AG10803 (cell line): ENCODE data around the gene ZNF610.
"Not testable (repeated sequence)": the region's sequence is repeated elsewhere in the genome, so short reads cannot be mapped to it uniquely, and the experiment has no call there.

Source experiments
- DNase-seq: peaks from one replicate; pipeline ENCODE4 v3.0.0; 2010; ENCODE audit warnings: low read depth
- H3K4me3 ChIP-seq: 2 replicates; pipeline ENCODE4 v1.5.1; 2011; ENCODE audit warnings: mild to moderate bottlenecking, low read length, control low read depth
- TF ChIP-seq, protein P1 (sequence below): conservative IDR thresholded peaks from 2 replicates; pipeline ENCODE4 v1.5.1; 2011; ENCODE audit warnings: mild to moderate bottlenecking, low read length, control low read depth, inconsistent platforms

Gene ZNF610

DNA sequence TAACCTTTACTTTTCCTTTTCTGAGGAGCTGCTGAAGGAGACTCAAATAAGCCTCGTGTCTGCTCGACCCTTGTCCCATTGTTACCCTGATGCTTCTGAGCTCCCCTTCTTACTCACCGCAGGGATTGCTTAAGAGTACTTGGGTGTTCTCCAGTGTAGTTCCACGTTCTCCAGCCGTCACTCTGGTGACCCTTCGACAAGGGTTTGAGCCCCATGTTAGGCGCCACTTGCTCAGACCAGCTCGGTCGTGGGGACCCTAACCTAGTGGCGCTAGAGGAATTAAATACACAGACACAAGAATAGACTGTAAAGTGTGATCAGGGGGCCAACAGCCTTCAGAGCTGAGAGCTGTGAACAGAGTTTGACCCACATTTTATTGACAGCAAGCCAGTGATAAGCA is 28.8 kb upstream of the ZNF610 start:
- peak; percentile 12 for DNase-seq
- H3K4me3 ChIP-seq, result no peak overlapping the region
- TF ChIP-seq, protein P1, sequence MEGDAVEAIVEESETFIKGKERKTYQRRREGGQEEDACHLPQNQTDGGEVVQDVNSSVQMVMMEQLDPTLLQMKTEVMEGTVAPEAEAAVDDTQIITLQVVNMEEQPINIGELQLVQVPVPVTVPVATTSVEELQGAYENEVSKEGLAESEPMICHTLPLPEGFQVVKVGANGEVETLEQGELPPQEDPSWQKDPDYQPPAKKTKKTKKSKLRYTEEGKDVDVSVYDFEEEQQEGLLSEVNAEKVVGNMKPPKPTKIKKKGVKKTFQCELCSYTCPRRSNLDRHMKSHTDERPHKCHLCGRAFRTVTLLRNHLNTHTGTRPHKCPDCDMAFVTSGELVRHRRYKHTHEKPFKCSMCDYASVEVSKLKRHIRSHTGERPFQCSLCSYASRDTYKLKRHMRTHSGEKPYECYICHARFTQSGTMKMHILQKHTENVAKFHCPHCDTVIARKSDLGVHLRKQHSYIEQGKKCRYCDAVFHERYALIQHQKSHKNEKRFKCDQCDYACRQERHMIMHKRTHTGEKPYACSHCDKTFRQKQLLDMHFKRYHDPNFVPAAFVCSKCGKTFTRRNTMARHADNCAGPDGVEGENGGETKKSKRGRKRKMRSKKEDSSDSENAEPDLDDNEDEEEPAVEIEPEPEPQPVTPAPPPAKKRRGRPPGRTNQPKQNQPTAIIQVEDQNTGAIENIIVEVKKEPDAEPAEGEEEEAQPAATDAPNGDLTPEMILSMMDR, result no peak

GRCh38 chr19:52322429-52322828 is 13.6 kb upstream of the ZNF610 start:
- TF ChIP-seq, protein P1, result no peak
- H3K4me3 ChIP-seq, result no peak overlapping the region
- DNase-seq, result no peak

GRCh38 chr19:52331757-52332156 is 4.3 kb upstream of the ZNF610 start:
- no peak for DNase-seq
- no peak overlapping the region for H3K4me3 ChIP-seq
- TF ChIP-seq, protein P1, result no peak

GRCh38 chr19:52335768-52336116 is 301 bp upstream of the ZNF610 start:
- peak overlapping the region; percentile 85 for H3K4me3 ChIP-seq
- no peak for DNase-seq
- TF ChIP-seq, protein P1, result no peak

- peak overlapping the region; percentile 85 for H3K4me3 ChIP-seq
- TF ChIP-seq, protein P1, result no peak
- no peak for DNase-seq
Measured at GRCh38 chr19:52336791-52337381, 843 bp downstream of the ZNF610 start.

GRCh38 chr19:52339022-52339421 is 3.0 kb downstream of the ZNF610 start:
- not testable (repeated sequence) for H3K4me3 ChIP-seq, DNase-seq

DNA sequence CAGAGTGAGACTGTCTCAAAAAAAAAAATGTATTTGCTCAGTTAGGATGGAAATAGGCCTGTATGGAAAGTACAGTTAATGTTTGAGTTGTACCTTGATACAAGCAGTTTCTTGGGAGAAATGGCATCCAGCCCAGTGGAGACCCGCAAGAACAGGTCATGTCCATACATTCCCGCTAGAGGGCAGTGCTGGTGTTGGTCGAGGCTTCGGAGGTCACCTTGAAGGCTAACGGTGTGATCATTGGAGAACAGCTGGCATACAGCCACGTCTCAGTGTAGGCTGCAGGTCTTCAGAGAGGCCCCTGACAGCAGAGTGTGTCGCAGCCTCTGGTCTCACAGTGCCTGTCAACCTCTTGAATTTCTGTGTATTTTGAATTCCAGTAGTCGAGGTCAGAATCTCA is 7.5 kb downstream of the ZNF610 start:
- H3K4me3 ChIP-seq, result no peak overlapping the region
- peak; percentile 9 for DNase-seq
- TF ChIP-seq, protein P1, result peak; percentile 31

DNA sequence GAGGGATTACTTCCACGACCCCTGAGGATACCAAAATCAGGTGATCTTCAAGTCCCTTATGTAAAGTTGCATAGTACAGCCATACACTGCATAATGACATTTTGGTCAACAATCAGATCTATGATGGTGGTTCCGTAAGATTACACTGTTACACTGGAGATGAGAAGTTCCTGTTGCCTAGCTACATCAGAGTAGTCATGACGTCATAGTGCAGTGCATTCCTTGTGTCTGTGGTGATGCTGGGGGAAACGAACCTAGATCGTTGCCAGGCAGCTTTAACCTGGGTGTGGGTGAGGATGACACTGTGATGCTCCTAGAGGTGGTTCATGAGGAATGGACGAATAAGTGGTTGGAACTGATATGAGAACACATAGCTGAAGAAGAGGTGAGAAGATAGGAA is 9.1 kb downstream of the ZNF610 start:
- no peak for DNase-seq
- H3K4me3 ChIP-seq, result no peak overlapping the region
- TF ChIP-seq, protein P1, result no peak
